ENCODE results near the gene C6orf15. TPM values are rescaled to one million over a fixed set of nuclear protein-coding genes. Genes with fewer than 3 reads are reported as not detected.

The C6orf15 gene
- total and polyA plus RNA-seq, 2 donors (not counting 3 experiments of a cell fraction or from before 2014, with no cell fraction given), result not detected

- Histone ChIP-seq H3K4me2 (ENCODE audit: insufficient read depth, low read length) (no peak overlapping the region), H3K4me3 (replicated peaks in 1 of 3; ENCODE audit: insufficient read depth in 1 of 3, low read depth in 1 of 3, low read length in 3 of 3) (no peak overlapping the region), H3K9me1 (replicated peaks; ENCODE audit: control insufficient read depth, extremely low read depth, insufficient read depth, low read length) (no peaks in the 10 kb centered on the region), H4K20me1 (replicated peaks; ENCODE audit: control insufficient read depth, extremely low read depth, insufficient read depth, low read length) (no peaks in the 10 kb centered on the region), H3K9ac (replicated peaks; ENCODE audit: extremely low read depth, insufficient read depth, low read length) (no peak overlapping the region), H3K4me1 (ENCODE audit: control insufficient read depth, extremely low read depth, insufficient read depth, low read length) (no peaks in the 10 kb centered on the region), H3K36me3 (ENCODE audit: control insufficient read depth in 2 of 2, extremely low read depth in 1 of 2, insufficient read depth in 2 of 2, low read length in 2 of 2) (no peaks in the 10 kb centered on the region), H3K27ac (ENCODE audit: insufficient read depth, low read depth, low read length) (no peak overlapping the region), H3K27me3 (ENCODE audit: control insufficient read depth in 2 of 2, insufficient read depth in 2 of 2, low read length in 2 of 2) (peaks cover 0 to 3% of the 10 kb centered on the region in 2 experiments), H2AFZ (ENCODE audit: low read depth, low read length) (no peak overlapping the region), H3K79me2 (ENCODE audit: control insufficient read depth, insufficient read depth, low read length) (no peaks in the 10 kb centered on the region), H3K9me3 (replicated peaks; ENCODE audit: control insufficient read depth, insufficient read depth, low read length) (no peaks in the 10 kb centered on the region)
- BruUV-seq (replicated peaks), result no TSS peak
- intact Hi-C loops (cut with micrococcal nuclease) (no loop called here), dilution Hi-C loops (cut with MboI; ENCODE audit: extremely low pct_ligation_motif_present, low sequenced_read_pairs) (no loop called here)
- FAIRE-seq (no peak), DNase-seq (ENCODE audit: low read depth, low spot score) (no peak)
- ChIA-PET POLR2A (no interaction called here), CTCF (interaction anchor here (0.8 to 2.5 kb wide), 8 partner anchors 11 to 189 kb away, joined by 4 to 14 read pairs (median 6); partner anchors contain the start of genes C6orf15, PSORS1C1 and VARS2)
- TF ChIP-seq MYC (IDR thresholded peaks at IDR 0.05; ENCODE audit: low read depth, low read length) (no peak), MAX (IDR thresholded peaks at IDR 0.05; ENCODE audit: insufficient read depth, insufficient read length) (no peak), POLR2AphosphoS5 (IDR thresholded peaks at IDR 0.05; ENCODE audit: insufficient read depth, low read depth, low read length) (no peak), JUN (IDR thresholded peaks at IDR 0.05; ENCODE audit: borderline replicate concordance, insufficient read depth, insufficient read length, low read depth) (no peak), FOS (IDR thresholded peaks at IDR 0.05; ENCODE audit: borderline replicate concordance, insufficient read depth, low read length) (no peak), EZH2 (IDR thresholded peaks at IDR 0.05; ENCODE audit: borderline replicate concordance, low read depth, low read length, severe bottlenecking) (no peak), POLR2A (IDR thresholded peaks at IDR 0.05; ENCODE audit: low read depth, low read length) (no peak), GATA2 (IDR thresholded peaks at IDR 0.05; ENCODE audit: insufficient read depth, insufficient read length, low read depth, low read length) (no peak)
- TF ChIP-seq, protein P1, sequence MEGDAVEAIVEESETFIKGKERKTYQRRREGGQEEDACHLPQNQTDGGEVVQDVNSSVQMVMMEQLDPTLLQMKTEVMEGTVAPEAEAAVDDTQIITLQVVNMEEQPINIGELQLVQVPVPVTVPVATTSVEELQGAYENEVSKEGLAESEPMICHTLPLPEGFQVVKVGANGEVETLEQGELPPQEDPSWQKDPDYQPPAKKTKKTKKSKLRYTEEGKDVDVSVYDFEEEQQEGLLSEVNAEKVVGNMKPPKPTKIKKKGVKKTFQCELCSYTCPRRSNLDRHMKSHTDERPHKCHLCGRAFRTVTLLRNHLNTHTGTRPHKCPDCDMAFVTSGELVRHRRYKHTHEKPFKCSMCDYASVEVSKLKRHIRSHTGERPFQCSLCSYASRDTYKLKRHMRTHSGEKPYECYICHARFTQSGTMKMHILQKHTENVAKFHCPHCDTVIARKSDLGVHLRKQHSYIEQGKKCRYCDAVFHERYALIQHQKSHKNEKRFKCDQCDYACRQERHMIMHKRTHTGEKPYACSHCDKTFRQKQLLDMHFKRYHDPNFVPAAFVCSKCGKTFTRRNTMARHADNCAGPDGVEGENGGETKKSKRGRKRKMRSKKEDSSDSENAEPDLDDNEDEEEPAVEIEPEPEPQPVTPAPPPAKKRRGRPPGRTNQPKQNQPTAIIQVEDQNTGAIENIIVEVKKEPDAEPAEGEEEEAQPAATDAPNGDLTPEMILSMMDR (IDR thresholded peaks at IDR 0.05; ENCODE audit: extremely low read depth in 1 of 2, insufficient read depth in 1 of 2, low read depth in 1 of 2, low read length in 2 of 2), result no peak
Observed at GRCh38 chr6:31103136-31103535, 9.2 kb downstream of the C6orf15 start.

Data from endothelial cell of umbilical vein (primary cell).